Dermis blood vessel endothelial cell (primary cell): ENCODE results near the gene GXYLT2. TPM values are rescaled to one million over a fixed set of nuclear protein-coding genes. Genes with fewer than 3 reads are reported as not detected.

Experiments used
- DNase-seq: peaks from one replicate; pipeline ENCODE4 v3.0.0; 2010
- total RNA-seq: library from RNA; depleted of rRNA; stranded (reverse); fragments of >200 nt; gene quantifications from 2 replicates; pipeline ENCODE4 v1.2.3, GENCODE V29; 2014

Gene GXYLT2
- total RNA-seq: under 0.01 and 0.09 TPM in 2 replicates

DNA sequence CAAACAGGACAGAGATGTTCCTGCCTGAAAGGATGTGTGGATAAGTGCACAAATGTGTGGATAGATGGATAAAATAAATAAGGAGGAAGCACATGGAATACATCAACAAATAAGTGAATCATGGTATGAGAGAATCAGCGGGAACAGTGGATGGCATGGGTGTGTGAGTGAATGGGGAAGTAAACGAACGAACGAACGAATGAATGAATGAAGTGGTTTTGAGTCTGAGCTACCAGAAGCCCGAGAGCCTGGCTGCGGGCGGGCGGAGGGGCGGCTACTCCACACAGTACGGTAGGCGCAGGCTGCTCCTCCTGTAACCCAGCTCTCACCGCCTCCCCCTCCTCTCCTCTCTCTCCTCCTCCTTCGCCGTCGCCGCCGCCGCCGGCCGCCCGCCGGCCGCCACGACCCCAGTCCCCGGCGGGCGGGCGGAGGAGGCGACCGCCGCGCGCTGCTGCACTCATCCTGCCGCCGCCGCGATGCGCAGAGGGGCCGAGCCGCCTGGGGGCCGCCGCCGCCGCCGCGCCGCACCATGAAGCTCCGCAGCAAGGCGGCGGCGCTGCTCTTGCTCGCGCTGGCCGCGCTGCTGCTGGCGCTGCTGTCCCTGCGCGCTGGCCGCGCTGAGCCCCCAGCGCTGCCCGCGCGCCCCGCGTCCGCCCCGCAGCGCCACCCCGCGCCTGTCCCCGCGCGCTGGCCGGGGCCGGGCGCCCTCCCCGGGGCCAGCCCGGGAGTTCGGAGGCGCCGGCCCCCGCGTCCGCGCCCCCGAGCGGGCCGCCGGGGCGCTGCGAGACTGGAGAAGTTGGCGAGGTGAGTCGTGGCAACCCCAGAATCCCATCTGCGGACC, at the start of gene GXYLT2:
Gene GXYLT2 (plus strand): TSS at position 342 of the 841 bp plus-strand sequence. CDS start 188 bp downstream, at position 530.
- peak; percentile 55 for DNase-seq

DNA sequence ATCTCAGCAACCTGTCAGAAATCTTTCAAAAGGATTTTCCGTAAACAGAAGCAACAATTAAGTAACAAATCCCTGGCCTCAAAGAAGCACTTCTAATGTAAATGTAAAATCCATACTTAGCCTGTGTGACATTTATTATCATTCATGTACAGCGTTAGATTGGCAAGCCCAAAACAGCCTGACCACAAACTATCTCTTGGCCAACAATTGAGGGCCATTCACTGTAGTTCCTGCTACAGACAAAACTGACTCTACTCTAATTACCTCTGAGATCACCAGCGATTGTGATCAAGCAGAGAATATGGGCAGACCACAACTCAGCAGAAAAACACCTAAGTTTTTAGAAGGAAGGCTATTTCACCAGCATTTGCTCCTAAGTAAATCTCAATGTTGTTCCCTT, 48.8 kb upstream of the GXYLT2 start:
- DNase-seq: no peak

GRCh38 chr3:72844436-72844993, 43.3 kb upstream of the GXYLT2 start:
- DNase-seq: no peak

DNA sequence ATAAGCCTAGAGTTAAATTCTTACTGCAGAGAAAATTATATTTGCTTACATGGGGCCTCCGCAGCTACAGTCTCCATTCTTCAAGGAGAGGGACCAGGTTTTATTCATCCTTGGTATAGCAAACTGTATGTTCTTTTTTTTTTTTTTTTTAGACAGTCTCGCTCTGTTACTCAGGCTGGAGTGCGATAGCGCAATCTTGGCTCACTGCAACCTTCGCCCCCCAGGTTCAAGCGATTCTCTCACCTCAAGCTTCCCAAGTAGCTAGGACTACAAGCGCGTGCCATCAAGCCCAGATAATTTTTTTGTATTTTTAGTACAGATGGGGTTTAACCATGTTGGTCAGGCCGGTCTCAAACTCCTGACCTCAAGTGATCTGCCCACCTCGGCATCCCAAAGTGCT, 41.7 kb upstream of the GXYLT2 start:
- DNase-seq: no peak

- peak; percentile 19 for DNase-seq
These were observed 40.6 kb upstream of the GXYLT2 start for GRCh38 chr3:72847282-72847681.

DNA sequence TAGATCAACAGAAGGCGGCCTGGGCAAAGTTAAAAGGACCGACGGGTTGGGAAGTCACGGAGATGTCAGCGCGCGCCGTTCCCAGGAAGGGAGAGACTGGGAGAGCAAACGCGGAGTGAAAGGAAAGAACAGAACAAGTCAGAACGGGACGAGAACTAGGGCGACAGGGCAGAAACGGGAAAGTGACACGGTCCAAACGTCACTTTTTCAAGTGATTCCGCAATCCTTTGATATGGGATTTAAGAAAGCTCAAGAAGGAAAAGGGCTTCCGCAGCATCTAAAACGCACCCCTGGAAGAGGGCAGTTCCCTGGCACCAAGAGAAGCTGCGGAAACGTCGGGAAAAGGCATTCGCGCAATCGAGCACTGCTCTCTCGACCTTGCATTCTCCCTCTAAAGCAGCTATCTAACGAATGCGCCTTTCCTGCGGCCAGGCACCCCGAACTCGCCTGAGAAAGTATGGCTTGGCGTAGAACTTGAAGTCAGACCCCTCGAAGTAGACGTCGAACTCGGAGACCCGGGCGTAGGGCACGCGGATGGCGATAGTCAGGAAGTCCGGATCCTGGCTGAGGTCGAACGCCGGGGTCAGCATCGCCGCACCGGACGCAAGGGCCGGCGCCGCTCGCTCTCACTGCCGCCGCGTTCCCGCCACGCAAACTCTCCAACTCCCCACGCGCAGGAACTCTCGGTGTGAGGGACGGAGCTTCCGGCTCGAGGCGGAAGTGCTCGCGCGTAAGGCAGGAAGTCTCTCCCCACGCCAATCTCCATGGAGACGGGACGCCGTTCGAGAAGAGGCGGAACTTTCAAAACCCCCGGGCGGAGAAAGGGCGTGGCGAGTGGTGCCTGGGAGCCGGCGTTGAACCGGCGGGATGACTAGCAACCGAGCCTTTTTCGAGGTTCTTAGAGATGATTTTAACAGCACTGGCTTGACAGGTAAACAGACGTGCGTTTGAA, 39.8 kb upstream of the GXYLT2 start, which contains the start of gene SHQ1:
Gene SHQ1 (minus strand): TSS at position 695 of the 952 bp plus-strand sequence. CDS start 105 bp downstream, at position 590.
- peak; percentile 95 for DNase-seq

DNA sequence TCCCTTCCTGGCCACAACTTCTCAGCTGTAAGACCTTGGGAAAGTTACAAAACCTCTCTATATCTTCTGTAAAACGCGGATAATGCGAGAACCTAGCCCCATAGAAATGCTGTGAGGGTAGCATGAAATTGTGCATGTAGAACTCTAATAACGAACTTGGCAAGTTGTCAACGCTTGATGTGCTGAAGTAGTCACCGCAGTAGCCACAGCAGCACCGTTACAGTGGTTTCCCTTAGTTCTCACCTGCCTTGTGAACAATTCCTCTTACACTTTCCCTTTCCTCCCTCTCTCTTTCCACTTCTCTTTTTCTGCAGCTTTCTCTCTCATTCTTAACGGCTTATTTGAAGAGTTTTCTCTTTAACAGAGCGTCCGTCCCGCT, 39.2 kb upstream of the GXYLT2 start:
- DNase-seq: no peak

DNA sequence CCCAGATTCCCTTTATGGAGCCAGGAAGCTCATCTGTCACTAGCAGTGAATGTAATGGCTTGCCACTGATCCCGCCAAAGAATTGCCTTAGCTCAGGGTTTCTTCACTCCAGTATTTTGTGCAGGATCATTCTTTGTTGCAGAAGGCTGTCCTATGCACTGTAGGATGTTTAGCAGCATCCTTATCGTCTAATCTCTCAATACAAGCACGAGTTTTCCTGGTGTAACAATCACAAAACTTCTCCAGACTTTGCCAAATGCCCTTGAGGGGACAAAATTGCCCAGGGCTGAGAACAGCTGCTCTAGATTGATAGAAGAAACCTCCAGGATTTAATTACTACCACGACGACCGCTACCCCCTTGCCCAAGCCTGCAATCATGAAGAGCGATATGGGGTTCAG, 32.8 kb upstream of the GXYLT2 start:
- no peak for DNase-seq

DNA sequence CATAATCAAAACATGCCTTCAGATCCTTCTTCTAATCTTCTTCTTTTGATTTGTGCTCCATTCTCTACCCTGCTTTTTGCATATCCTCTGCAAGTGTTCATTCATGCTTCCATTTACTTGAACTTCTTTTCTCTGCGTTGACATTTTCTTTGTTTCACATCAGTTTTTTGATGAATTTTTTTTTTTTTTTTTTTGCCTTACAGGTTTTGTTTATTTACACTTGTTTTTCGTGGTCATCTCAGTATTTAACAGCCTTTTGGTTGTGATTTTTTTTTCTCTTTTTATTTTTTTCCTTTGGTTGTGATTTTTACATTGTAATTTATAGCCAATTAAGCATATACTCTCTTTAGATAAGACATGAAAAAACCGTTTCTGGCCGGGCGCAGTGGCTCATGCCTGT, 27.8 kb upstream of the GXYLT2 start:
- DNase-seq: no peak

GRCh38 chr3:72860846-72861245, 27.0 kb upstream of the GXYLT2 start:
- DNase-seq: no peak

DNA sequence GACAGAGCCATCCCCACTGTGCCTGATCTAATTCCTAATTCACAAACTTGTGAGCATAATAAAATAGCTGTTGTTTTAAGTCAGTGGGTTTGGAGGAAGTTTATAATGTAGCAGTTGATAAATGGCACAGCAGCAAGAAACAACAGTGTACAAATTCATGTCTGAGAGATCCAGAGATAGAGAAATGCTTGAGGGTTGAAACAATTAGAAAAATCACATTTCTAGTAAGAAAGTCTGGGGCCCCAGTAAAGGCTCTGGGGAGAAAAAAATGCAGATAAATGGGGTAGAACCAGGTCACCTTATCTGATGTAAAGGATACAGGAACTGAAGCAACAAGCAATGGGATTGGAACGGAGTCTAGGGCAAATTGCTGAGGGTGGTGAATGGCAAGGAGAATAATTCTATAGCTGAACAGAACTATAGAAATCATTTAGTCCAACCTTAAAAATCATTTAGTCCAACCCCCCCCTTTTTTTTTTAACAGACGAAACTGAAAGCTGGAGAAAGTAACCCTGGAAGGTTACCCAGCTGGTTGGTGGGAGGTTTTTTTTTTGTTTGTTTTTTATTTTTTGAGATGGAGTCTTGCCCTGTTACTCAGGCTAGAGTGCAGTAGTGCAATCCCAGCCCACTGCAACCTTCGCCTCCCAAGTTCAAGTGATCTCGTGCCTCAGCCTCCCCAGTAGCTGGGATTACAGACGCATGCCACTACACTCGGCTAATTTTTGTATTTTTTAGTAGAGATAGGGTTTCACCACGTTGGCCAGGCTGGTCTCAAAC, 25.3 kb upstream of the GXYLT2 start:
- no peak for DNase-seq

GRCh38 chr3:72872183-72872582, 15.7 kb upstream of the GXYLT2 start:
- DNase-seq: no peak

GRCh38 chr3:72887343-72887704, 522 bp upstream of the GXYLT2 start:
- peak; percentile 3 for DNase-seq

GRCh38 chr3:72888546-72889309, 882 bp downstream of the GXYLT2 start:
- peak; percentile 2 for DNase-seq

- DNase-seq: no peak
These were observed 1.7 kb downstream of the GXYLT2 start for GRCh38 chr3:72889310-72890165.

- no peak for DNase-seq
These were observed 2.5 kb downstream of the GXYLT2 start for GRCh38 chr3:72890166-72890925.

GRCh38 chr3:72891053-72891855, 3.4 kb downstream of the GXYLT2 start:
- DNase-seq: no peak

DNA sequence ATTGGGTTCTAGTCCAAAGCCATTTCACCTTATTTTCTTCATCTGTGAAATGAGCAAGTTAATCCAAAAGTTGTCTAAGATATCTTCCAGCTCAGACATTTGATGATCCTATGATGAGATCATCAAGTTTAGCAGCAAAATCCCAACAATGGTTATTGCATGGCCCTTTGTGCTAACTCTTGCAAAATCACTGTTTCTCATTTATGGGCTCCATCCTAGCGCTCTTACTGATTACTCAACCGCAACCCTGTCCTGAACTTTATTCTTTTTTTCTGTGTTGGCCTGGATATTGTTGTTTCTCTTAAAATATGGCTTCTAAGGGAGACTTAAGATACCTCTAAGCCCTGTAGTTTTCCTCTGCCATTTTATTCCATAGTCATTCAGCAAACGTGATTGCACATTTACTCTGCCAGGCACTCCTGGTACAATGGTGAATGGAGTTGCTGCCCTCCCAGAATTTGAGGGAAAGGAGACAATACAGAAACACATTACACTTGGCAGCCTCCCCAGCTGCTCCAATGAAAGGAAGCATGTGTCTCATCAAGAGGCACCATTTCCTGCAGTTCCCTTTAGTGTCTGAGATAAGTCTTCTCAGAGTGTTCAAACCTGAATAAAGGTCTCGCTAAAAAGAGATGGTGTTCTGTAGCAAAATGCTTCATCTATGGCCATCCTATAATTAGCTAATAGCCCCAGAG, 4.4 kb downstream of the GXYLT2 start:
- peak; percentile 32 for DNase-seq
